ENCODE data around the gene ATP5F1D. TPM values are rescaled to one million over a fixed set of nuclear protein-coding genes. Genes with fewer than 3 reads are reported as not detected.

ATP5F1D gene
- total and polyA plus RNA-seq, 4 donors: 27.1 to 266 (median 187) TPM

- no peak for TF ChIP-seq CTCF (IDR thresholded peaks at IDR 0.05; ENCODE audit: control extremely low read depth, extremely low read depth)
- Histone ChIP-seq H3K4me1 (ENCODE audit: control insufficient read depth in 5 of 5, insufficient read depth in 5 of 5, low read length in 5 of 5) (peaks cover 4 to 30% (median 15%) of the 10 kb centered on the region in 5 donors), H3K27me3 (ENCODE audit: control insufficient read depth in 3 of 3, insufficient read depth in 3 of 3, low read length in 2 of 3) (no peaks in the 10 kb centered on the region), H3K4me3 (peak overlapping the region; percentile 94), H3K27ac (ENCODE audit: low read depth in 1 of 2, low read length in 1 of 2) (peak overlapping the region; percentile 92 to 98), H3K9me3 (ENCODE audit: control insufficient read depth in 4 of 4, insufficient read depth in 3 of 4, low read length in 3 of 4) (no peaks in the 10 kb centered on the region), H3K9ac (ENCODE audit: insufficient read depth in 1 of 2, low read length in 2 of 2) (no peak overlapping the region), H3K36me3 (ENCODE audit: control insufficient read depth in 4 of 4, insufficient read depth in 4 of 4, low read length in 4 of 4) (peaks cover 7 to 37% (median 19%) of the 10 kb centered on the region in 4 donors)
- DNase-seq: no peak
- 0 to 1% methylated on average over 43 to 67 of the region's 67 CpGs for WGBS, 2 donors
- ATAC-seq (ENCODE audit: insufficient read depth, low FRiP score): no peak
These were observed 8.5 kb downstream of the ATP5F1D start for GRCh38 chr19:1249990-1250436.

- Histone ChIP-seq H3K4me3 (peak overlapping the region; percentile 94), H3K9me3 (ENCODE audit: control insufficient read depth in 4 of 4, insufficient read depth in 3 of 4, low read length in 3 of 4) (no peaks in the 10 kb centered on the region), H3K36me3 (ENCODE audit: control insufficient read depth in 4 of 4, insufficient read depth in 4 of 4, low read length in 4 of 4) (peaks cover 9 to 44% (median 25%) of the 10 kb centered on the region in 4 donors), H3K9ac (ENCODE audit: insufficient read depth in 1 of 2, low read length in 2 of 2) (peak overlapping the region in 1 of 2 donors; percentile 46), H3K4me1 (ENCODE audit: control insufficient read depth in 5 of 5, insufficient read depth in 5 of 5, low read length in 5 of 5) (peaks cover 4 to 31% (median 12%) of the 10 kb centered on the region in 5 donors), H3K27me3 (ENCODE audit: control insufficient read depth in 3 of 3, insufficient read depth in 3 of 3, low read length in 2 of 3) (no peaks in the 10 kb centered on the region), H3K27ac (ENCODE audit: low read depth in 1 of 2, low read length in 1 of 2) (peak overlapping the region; percentile 97 to 98)
- ATAC-seq (ENCODE audit: insufficient read depth, low FRiP score) (no peak), DNase-seq (peak; percentile 87 to 93 (median 88))
- 0 to 1% methylated on average over 13 to 90 of the region's 90 CpGs for WGBS, 2 donors
- no peak for TF ChIP-seq CTCF (IDR thresholded peaks at IDR 0.05; ENCODE audit: control extremely low read depth, extremely low read depth)
These were observed 9.1 kb downstream of the ATP5F1D start for GRCh38 chr19:1250437-1251260.

- WGBS, 2 donors: 1% methylated on average over 37 to 41 of the region's 41 CpGs
- ATAC-seq (ENCODE audit: insufficient read depth, low FRiP score) (no peak), DNase-seq (peak; percentile 67 to 76 (median 70))
- Histone ChIP-seq H3K4me1 (ENCODE audit: control insufficient read depth in 5 of 5, insufficient read depth in 5 of 5, low read length in 5 of 5) (peaks cover 2 to 27% (median 7%) of the 10 kb centered on the region in 5 donors), H3K36me3 (ENCODE audit: control insufficient read depth in 4 of 4, insufficient read depth in 4 of 4, low read length in 4 of 4) (peaks cover 12 to 51% (median 29%) of the 10 kb centered on the region in 4 donors), H3K27me3 (ENCODE audit: control insufficient read depth in 3 of 3, insufficient read depth in 3 of 3, low read length in 2 of 3) (no peaks in the 10 kb centered on the region), H3K9ac (ENCODE audit: insufficient read depth in 1 of 2, low read length in 2 of 2) (peak overlapping the region; percentile 46 to 49), H3K9me3 (ENCODE audit: control insufficient read depth in 4 of 4, insufficient read depth in 3 of 4, low read length in 3 of 4) (no peaks in the 10 kb centered on the region), H3K27ac (ENCODE audit: low read depth in 1 of 2, low read length in 1 of 2) (peak overlapping the region; percentile 97 to 98), H3K4me3 (peak overlapping the region; percentile 94)
- no peak for TF ChIP-seq CTCF (IDR thresholded peaks at IDR 0.05; ENCODE audit: control extremely low read depth, extremely low read depth)
These were observed 10.0 kb downstream of the ATP5F1D start for GRCh38 chr19:1251330-1252220.
